Measurements from ENCODE around the gene ZNF358. TPM values are rescaled to one million over a fixed set of nuclear protein-coding genes. Genes with fewer than 3 reads are reported as not detected.

ZNF358 gene
- total and polyA plus RNA-seq, 10 of the 15 experiments (the other 5 are each of a cell fraction or from before 2014, with no cell fraction given), result 0.09 to 6.3 (median 1.9) TPM; not detected in 1

DNA sequence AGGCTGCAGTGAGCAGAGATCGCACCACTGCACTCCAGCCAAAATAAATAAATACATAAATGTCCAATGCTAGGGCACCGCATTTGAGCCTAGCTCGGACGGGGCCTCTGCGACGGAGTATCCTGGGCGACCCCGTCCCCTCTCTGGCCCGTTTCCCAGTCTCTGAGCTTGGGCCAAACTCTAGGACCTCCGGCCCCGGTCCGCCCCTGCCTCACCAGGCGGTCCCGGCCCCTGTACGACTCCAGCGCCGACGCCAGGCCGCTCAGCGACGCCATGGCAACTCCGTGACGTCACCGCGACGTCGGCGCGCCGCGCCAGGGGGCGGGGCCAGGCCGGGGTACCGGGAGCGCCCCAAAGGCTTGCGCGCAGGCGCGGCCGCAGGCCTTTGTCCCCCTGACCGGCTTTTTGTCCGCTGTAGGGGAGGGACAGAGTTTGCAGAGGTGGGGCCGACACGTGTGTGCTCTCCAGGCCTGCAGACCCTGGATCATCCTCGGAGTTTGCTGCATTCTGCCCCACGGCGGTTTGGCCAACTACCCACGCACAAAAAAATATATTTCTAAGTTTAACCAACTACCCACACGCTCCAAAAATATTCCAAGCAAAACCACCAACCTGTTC, 27.1 kb upstream of the ZNF358 start, which contains the start of gene PEX11G:
Gene PEX11G, minus strand, starts transcription at position 300 of the 618 bp plus-strand sequence. Its CDS starts 25 bp downstream, at position 275.
- H2AFZ ChIP-seq (ENCODE audit: control insufficient read depth, low read depth, low read length), result peak within 1 kb of the TSS; percentile 96
- no peaks in the 10 kb centered on the region for H3K9me3 ChIP-seq (replicated peaks; ENCODE audit: control insufficient read depth, insufficient read depth, low read length)
- no peaks in the 10 kb centered on the region for H3K79me2 ChIP-seq (ENCODE audit: control insufficient read depth, insufficient read depth, low read length)
- H3K27me3 ChIP-seq (replicated peaks in 1 of 2; ENCODE audit: control insufficient read depth in 2 of 2, insufficient read depth in 2 of 2, low read length in 1 of 2), result no peaks in the 10 kb centered on the region
- 3% methylated on average over 45 of the region's 49 CpGs for WGBS (ENCODE audit: insufficient coverage, insufficient replicate concordance, low lambda C conversion rate, missing lambda C conversion rate)
- SMC1A ChIA-PET (ENCODE audit: uncharacterized antibody, unreplicated experiment), result no interaction called here
- CTCF ChIA-PET, result no interaction called here
- FAIRE-seq, result peak; percentile 83
- H3K27ac ChIP-seq (ENCODE audit: control insufficient read depth, insufficient read depth), result no peak within 1 kb of the TSS
- ATAC-seq, result peak; percentile 97
- no TSS peak for BruUV-seq (replicated peaks)
- H3K36me3 ChIP-seq (ENCODE audit: control insufficient read depth in 2 of 2, insufficient read depth in 2 of 2, low read length in 1 of 2), result no peaks in the 10 kb centered on the region
- H3K4me3 ChIP-seq, result peak within 1 kb of the TSS; percentile 62
- H3K4me2 ChIP-seq (ENCODE audit: control insufficient read depth, insufficient read depth), result peak within 1 kb of the TSS; percentile 82
- no peaks in the 10 kb centered on the region; the same call in 1 of the 2 replicates for H3K4me1 ChIP-seq (ENCODE audit: control insufficient read depth, insufficient read depth, low read length)
- in situ Hi-C loops (cut with MboI) (no loop called here), intact Hi-C loops (cut with micrococcal nuclease; ENCODE audit: unreplicated experiment) (no loop called here)
- peak within 1 kb of the TSS; percentile 53 for H3K9ac ChIP-seq (ENCODE audit: control insufficient read depth, insufficient read depth, low read length)
- POLR2A ChIA-PET, result interaction anchor here (0.5 kb wide), 1 partner anchor 1244 kb away, joined by 3 read pairs; no protein-coding TSS in a partner anchor
- RAD21 ChIA-PET (ENCODE audit: unreplicated experiment), result no interaction called here
- peak; percentile 36 for DNase-seq (ENCODE audit: low read depth, low spot score)
- H4K20me1 ChIP-seq (ENCODE audit: control insufficient read depth, insufficient read depth), result no peaks in the 10 kb centered on the region
- TF ChIP-seq ZNF207 (IDR thresholded peaks at IDR 0.05; ENCODE audit: borderline replicate concordance), result 0 out of 2 replicates have a peak, but pooled peaks have one; percentile 49
- TF ChIP-seq, protein P1, sequence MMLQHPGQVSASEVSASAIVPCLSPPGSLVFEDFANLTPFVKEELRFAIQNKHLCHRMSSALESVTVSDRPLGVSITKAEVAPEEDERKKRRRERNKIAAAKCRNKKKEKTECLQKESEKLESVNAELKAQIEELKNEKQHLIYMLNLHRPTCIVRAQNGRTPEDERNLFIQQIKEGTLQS (IDR thresholded peaks at IDR 0.05; ENCODE audit: borderline replicate concordance, extremely low read depth, low read depth, low read length), result 0 out of 2 replicates have a peak, but pooled peaks have one; percentile 12
- TF ChIP-seq BRCA1 (IDR thresholded peaks at IDR 0.05; ENCODE audit: low read depth, low read length), result no peak
- peak; percentile 76 for TF ChIP-seq YY1 (IDR thresholded peaks at IDR 0.05; ENCODE audit: low read depth, low read length)
- TF ChIP-seq STAT3 (IDR thresholded peaks at IDR 0.05; ENCODE audit: low read depth, low read length), result no peak
- TF ChIP-seq, protein P2, sequence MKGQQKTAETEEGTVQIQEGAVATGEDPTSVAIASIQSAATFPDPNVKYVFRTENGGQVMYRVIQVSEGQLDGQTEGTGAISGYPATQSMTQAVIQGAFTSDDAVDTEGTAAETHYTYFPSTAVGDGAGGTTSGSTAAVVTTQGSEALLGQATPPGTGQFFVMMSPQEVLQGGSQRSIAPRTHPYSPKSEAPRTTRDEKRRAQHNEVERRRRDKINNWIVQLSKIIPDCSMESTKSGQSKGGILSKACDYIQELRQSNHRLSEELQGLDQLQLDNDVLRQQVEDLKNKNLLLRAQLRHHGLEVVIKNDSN (IDR thresholded peaks at IDR 0.05; ENCODE audit: borderline replicate concordance, extremely low read length, insufficient read depth, low read depth, low read length), result no peak
- TF ChIP-seq GATAD2B (conservative IDR thresholded peaks at IDR 0.05; ENCODE audit: low read depth), result peak; percentile 68; the same call in 1 of the 2 replicates
- TF ChIP-seq, protein P3, sequence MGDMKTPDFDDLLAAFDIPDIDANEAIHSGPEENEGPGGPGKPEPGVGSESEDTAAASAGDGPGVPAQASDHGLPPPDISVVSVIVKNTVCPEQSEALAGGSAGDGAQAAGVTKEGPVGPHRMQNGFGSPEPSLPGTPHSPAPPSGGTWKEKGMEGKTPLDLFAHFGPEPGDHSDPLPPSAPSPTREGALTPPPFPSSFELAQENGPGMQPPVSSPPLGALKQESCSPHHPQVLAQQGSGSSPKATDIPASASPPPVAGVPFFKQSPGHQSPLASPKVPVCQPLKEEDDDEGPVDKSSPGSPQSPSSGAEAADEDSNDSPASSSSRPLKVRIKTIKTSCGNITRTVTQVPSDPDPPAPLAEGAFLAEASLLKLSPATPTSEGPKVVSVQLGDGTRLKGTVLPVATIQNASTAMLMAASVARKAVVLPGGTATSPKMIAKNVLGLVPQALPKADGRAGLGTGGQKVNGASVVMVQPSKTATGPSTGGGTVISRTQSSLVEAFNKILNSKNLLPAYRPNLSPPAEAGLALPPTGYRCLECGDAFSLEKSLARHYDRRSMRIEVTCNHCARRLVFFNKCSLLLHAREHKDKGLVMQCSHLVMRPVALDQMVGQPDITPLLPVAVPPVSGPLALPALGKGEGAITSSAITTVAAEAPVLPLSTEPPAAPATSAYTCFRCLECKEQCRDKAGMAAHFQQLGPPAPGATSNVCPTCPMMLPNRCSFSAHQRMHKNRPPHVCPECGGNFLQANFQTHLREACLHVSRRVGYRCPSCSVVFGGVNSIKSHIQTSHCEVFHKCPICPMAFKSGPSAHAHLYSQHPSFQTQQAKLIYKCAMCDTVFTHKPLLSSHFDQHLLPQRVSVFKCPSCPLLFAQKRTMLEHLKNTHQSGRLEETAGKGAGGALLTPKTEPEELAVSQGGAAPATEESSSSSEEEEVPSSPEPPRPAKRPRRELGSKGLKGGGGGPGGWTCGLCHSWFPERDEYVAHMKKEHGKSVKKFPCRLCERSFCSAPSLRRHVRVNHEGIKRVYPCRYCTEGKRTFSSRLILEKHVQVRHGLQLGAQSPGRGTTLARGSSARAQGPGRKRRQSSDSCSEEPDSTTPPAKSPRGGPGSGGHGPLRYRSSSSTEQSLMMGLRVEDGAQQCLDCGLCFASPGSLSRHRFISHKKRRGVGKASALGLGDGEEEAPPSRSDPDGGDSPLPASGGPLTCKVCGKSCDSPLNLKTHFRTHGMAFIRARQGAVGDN (IDR thresholded peaks at IDR 0.05), result peak; percentile 58; the same call in 1 of the 2 replicates
- peak in 1 of 2 experiments; percentile 53; a peak in 2 of 4 replicates for TF ChIP-seq BHLHE40 (IDR thresholded peaks at IDR 0.05; ENCODE audit: borderline replicate concordance in 1 of 2, low read depth in 2 of 2, low read length in 1 of 2)
- peak; percentile 54; the same call in 1 of the 3 replicates for TF ChIP-seq POU2F2 (IDR thresholded peaks at IDR 0.05; ENCODE audit: borderline replicate concordance, low read depth, low read length)
- peak; percentile 60 for TF ChIP-seq IKZF1 (conservative IDR thresholded peaks at IDR 0.05)
- TF ChIP-seq, protein P4, sequence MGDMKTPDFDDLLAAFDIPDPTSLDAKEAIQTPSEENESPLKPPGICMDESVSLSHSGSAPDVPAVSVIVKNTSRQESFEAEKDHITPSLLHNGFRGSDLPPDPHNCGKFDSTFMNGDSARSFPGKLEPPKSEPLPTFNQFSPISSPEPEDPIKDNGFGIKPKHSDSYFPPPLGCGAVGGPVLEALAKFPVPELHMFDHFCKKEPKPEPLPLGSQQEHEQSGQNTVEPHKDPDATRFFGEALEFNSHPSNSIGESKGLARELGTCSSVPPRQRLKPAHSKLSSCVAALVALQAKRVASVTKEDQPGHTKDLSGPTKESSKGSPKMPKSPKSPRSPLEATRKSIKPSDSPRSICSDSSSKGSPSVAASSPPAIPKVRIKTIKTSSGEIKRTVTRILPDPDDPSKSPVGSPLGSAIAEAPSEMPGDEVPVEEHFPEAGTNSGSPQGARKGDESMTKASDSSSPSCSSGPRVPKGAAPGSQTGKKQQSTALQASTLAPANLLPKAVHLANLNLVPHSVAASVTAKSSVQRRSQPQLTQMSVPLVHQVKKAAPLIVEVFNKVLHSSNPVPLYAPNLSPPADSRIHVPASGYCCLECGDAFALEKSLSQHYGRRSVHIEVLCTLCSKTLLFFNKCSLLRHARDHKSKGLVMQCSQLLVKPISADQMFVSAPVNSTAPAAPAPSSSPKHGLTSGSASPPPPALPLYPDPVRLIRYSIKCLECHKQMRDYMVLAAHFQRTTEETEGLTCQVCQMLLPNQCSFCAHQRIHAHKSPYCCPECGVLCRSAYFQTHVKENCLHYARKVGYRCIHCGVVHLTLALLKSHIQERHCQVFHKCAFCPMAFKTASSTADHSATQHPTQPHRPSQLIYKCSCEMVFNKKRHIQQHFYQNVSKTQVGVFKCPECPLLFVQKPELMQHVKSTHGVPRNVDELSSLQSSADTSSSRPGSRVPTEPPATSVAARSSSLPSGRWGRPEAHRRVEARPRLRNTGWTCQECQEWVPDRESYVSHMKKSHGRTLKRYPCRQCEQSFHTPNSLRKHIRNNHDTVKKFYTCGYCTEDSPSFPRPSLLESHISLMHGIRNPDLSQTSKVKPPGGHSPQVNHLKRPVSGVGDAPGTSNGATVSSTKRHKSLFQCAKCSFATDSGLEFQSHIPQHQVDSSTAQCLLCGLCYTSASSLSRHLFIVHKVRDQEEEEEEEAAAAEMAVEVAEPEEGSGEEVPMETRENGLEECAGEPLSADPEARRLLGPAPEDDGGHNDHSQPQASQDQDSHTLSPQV (IDR thresholded peaks at IDR 0.05), result peak; percentile 56; the same call in 1 of the 2 replicates
- TF ChIP-seq MEF2B (IDR thresholded peaks at IDR 0.05; ENCODE audit: partially characterized antibody, poor library complexity, severe bottlenecking), result no peak

Measured in GM12878 (cell line).